ENCODE results near the gene NACC1. TPM values are rescaled to one million over a fixed set of nuclear protein-coding genes. Genes with fewer than 3 reads are reported as not detected.
A peak's percentile ranks its signal among the peaks of the same experiment; 100 is the strongest.

The NACC1 gene
- total RNA-seq, 3 donors from 2014 or later = 42.2 to 58.9 (median 54.1) TPM

DNA sequence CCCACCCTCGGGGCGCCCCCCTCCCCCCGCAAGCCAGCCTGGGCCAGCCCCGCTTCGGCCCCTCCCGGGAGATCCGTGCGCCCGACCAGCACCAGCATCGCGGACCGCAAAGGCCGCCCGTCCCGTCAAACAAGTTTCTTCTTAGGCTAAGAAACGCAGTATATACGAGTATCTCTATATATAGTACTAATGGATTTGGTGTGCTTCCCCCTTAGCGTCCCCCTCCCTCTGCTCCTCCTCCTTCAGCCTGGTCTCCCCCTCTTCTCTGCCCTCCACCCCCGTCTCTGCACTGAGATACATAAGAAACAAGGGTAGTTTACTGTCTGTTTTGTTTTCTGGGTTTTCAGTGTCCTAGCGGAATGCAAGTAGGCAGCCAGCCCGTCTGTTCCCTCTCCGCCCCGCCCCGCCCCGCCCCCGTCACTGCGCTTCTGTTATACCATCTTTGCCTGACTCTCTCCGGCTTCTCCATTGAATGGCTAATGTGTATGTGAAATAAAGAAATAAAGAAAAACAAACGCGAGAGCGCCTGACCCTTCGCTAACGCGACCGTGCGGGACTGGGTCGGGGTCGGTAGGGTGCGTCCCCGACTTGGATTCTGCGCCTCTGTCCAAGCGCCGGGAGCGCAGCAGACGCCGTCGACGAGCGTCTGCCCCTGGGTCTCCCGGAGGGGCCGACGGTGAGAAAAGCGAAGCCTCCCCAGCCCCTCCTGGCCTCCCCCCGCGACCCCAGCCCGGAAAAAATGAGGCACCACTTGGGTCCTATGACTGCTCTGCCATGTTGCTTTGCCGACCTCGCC, 19.6 kb upstream of the NACC1 start:
- TF ChIP-seq, protein P1, sequence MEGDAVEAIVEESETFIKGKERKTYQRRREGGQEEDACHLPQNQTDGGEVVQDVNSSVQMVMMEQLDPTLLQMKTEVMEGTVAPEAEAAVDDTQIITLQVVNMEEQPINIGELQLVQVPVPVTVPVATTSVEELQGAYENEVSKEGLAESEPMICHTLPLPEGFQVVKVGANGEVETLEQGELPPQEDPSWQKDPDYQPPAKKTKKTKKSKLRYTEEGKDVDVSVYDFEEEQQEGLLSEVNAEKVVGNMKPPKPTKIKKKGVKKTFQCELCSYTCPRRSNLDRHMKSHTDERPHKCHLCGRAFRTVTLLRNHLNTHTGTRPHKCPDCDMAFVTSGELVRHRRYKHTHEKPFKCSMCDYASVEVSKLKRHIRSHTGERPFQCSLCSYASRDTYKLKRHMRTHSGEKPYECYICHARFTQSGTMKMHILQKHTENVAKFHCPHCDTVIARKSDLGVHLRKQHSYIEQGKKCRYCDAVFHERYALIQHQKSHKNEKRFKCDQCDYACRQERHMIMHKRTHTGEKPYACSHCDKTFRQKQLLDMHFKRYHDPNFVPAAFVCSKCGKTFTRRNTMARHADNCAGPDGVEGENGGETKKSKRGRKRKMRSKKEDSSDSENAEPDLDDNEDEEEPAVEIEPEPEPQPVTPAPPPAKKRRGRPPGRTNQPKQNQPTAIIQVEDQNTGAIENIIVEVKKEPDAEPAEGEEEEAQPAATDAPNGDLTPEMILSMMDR (IDR thresholded peaks at IDR 0.05) = no peak
- Histone ChIP-seq H3K9me3 (no peaks in the 10 kb centered on the region), H3K36me3 (ENCODE audit: low read depth) (no peaks in the 10 kb centered on the region), H3K4me1 (ENCODE audit: low read depth) (peaks cover 46% of the 10 kb centered on the region), H3K4me3 (no peak overlapping the region)
- intact Hi-C loops (cut with DNase I, micrococcal nuclease) = loop anchor here in 1 of 2 donors (10.0 kb wide), 1 partner anchor 114 kb away; no protein-coding TSS in a partner anchor
- ATAC-seq (peak; percentile 35), DNase-seq (peak; percentile 43 to 72 (median 62))

DNA sequence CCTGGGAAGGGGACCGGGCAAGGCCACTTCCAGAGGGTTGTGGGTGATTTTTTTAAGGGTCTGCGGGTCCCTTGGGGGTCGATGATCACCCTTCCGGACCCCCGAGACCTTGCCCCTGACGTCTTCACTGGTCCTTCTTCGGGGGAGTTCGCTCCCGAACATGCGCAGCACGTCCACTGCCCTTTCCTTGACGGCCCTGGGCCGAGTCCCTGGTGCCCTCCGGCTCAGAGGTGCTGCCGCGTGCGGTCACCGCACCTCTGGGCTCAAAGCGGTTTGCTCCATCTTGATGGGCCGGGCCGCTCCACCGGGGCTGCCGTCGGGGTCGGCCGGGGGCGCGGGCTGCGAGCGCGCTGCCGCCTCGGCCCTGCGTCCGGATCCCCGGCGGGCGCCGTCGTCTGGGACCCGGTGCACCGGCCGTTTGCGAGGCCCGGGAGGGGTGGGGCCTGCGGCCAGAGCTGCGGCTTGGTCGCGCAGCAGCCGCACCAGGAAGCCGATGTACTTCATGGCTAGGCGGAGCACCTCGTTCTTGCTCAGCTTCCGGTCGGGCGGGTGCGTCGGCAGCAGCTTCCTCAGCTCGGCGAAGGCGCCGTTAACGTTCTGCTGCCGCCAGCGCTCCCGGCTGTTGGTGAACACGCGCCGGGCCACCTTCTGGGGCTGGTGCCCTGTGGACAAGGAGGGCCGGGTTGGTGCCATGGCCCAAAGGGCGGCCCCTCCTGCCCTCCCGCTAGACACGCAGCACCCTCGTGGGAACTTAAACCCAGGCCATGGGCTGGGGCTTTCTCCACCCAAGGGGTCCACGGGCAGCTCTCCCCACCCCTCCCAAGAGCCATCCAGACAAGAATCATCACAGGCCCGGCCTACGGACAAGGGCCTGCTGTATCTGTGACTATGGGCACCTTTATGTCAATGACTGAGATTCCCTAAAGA, 18.7 kb upstream of the NACC1 start:
- Histone ChIP-seq H3K4me1 (ENCODE audit: low read depth) (peaks cover 39% of the 10 kb centered on the region), H3K9me3 (no peaks in the 10 kb centered on the region), H3K36me3 (ENCODE audit: low read depth) (no peaks in the 10 kb centered on the region), H3K4me3 (no peak overlapping the region)
- peak; percentile 78 for ATAC-seq
- DNase-seq = peak; percentile 83 to 94 (median 86)
- TF ChIP-seq, protein P1 (IDR thresholded peaks at IDR 0.05) = no peak
- intact Hi-C loops (cut with DNase I, micrococcal nuclease) = loop anchor here in 1 of 2 donors (10.0 kb wide), 1 partner anchor 115 kb away; no protein-coding TSS in a partner anchor

DNA sequence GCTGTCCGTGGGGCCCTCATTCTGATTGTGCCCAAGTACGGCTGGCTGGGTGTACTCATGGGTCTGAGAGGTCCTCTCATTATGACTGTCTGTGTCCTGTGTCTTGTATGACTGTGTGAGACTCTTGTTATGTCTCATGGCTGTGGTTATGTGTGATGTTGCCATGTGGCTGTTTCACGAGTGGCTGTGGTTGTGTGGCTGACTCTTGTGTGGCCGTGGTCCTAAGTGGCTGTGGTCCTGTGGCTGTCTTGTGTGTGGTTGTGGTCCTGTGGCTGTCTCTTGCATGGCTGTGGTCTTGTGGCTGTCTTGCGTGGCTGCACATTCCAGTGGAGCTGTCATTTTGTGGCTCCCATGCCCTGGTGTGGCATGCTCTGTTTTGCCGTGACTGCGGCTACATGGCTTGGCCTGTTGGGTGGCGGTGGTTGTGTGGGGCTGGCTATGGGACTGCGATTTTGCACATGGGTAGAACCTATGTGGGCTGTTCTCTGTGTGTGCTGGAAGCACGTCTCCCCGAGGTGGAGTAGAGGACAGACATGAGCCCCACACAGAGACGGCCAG, 18.0 kb upstream of the NACC1 start:
- ATAC-seq (no peak), DNase-seq (peak in 1 of 3 donors; percentile 25)
- Histone ChIP-seq H3K9me3 (no peaks in the 10 kb centered on the region), H3K36me3 (ENCODE audit: low read depth) (no peaks in the 10 kb centered on the region), H3K4me3 (no peak overlapping the region), H3K4me1 (ENCODE audit: low read depth) (peaks cover 34% of the 10 kb centered on the region)
- intact Hi-C loops (cut with DNase I, micrococcal nuclease) = no loop called here
- TF ChIP-seq, protein P1 (IDR thresholded peaks at IDR 0.05) = no peak

DNA sequence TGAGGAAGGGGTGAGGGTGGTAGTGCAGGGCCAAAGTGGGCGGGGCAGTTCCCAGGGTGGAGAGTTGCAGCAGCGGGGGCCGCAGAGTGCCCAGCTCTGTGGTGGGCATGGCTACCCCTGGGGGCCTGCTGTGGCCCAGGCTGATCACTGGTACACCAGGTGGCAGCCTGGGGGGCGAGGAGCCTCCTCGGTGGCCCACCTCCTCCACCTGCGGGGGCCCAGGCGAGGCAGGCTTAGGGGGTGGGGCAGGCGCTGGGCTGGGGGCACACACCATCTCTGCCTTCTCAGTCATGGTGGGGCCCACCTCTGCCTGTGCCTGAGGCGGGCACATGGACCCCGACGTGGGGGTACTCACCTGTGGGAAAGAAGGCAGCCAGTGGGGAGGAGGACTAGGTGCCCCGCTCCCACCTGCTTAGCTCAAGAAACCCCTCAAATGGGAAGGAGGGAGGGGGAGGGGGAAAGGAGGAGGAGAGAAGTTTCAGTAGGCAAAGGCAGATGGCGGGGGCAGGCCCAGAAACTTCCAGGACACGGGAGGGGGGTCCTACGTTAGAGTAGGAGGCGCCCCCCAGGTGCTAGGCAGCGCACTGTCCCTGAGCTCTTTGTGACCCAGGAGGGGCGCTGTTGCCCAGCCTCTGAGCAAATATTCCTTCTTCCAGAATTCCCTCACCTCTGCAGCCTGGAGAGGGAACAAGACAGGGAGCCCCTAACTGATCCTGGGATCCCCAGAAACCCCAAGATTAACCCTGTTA, 17.0 kb upstream of the NACC1 start:
- H3K9me3 ChIP-seq = no peaks in the 10 kb centered on the region
- ATAC-seq = no peak
- H3K36me3 ChIP-seq (ENCODE audit: low read depth) = no peaks in the 10 kb centered on the region
- peak in 2 of 3 donors; percentile 35 to 68 for DNase-seq
- intact Hi-C loops (cut with DNase I, micrococcal nuclease) = no loop called here
- peaks cover 31% of the 10 kb centered on the region for H3K4me1 ChIP-seq (ENCODE audit: low read depth)
- no peak overlapping the region for H3K4me3 ChIP-seq
- TF ChIP-seq, protein P1 (IDR thresholded peaks at IDR 0.05) = no peak
